Lower leg skin (tissue), 4 donors: ENCODE data around the gene DGCR2. TPM values are rescaled to one million over a fixed set of nuclear protein-coding genes. Genes with fewer than 3 reads are reported as not detected.

ENCODE experiments used
- DNase-seq, 2 donors: peaks; one replicate each; pipeline ENCODE4 v3.0.0-alpha.2; 2019; ENCODE audit warnings: low spot score in 2 of 2
- H3K4me3 ChIP-seq: fragments of 200-600 bp; sonication (generic); 2 replicates; pipeline ENCODE4 v1.5.1; 2017; ENCODE audit warnings: mild to moderate bottlenecking, low read depth; ENCODE audit not compliant: poor library complexity, severe bottlenecking
- CTCF ChIP-seq, 3 donors: fragments of 450-650 bp; IDR thresholded peaks; one replicate each; pipeline ENCODE4 v1.5.1; 2016; ENCODE audit warnings: antibody characterized with exemption in 3 of 3, mild to moderate bottlenecking in 3 of 3, moderate library complexity in 2 of 3
- POLR2A ChIP-seq, 2 donors: fragments of 450-650 bp; IDR thresholded peaks; one replicate each; pipeline ENCODE4 v1.6.1; 2016 to 2017; ENCODE audit warnings: antibody characterized with exemption in 2 of 2, mild to moderate bottlenecking in 1 of 2, moderate library complexity in 1 of 2
- WGBS, 2 donors: methylation state at CpG; one replicate each; pipeline ENCODE4 v1.1.5; 2018; 5-methylcytosine and 5-hydroxymethylcytosine counted together
- intact Hi-C: fragments of 100-400 bp; cut with DNase I; formaldehyde crosslinking; loops from one replicate; pipeline ENCODE4 v1.15.0; 2023; ENCODE audit warnings: low total_unique reads
- total RNA-seq, 4 donors: library from RNA; depleted of rRNA; stranded (reverse); fragments of >200 nt; gene quantifications; one replicate each; pipeline ENCODE4 v1.1.0, GENCODE V29; 2016

The DGCR2 gene
- total RNA-seq, 4 donors from 2014 or later = 88.7 to 142 (median 141) TPM

- no peak overlapping the region for H3K4me3 ChIP-seq
- intact Hi-C loops = loop anchor here (10.0 kb wide), 1 partner anchor 500 kb away; no protein-coding TSS in a partner anchor
- TF ChIP-seq POLR2A (IDR thresholded peaks at IDR 0.05) (no peak), CTCF (IDR thresholded peaks at IDR 0.05) (no peak)
- DNase-seq = no peak
- 90 to 91% methylated on average over 18 of the region's 18 CpGs for WGBS, 2 donors
These were observed 12.7 kb upstream of the DGCR2 start for GRCh38 chr22:19134874-19135273.

- WGBS, 2 donors = 92 to 95% methylated on average over 15 to 21 of the region's 21 CpGs
- no peak overlapping the region for H3K4me3 ChIP-seq
- no peak for DNase-seq
- intact Hi-C loops = loop anchor here (10.0 kb wide), 1 partner anchor 500 kb away; no protein-coding TSS in a partner anchor
- TF ChIP-seq CTCF (IDR thresholded peaks at IDR 0.05) (no peak), POLR2A (IDR thresholded peaks at IDR 0.05) (no peak)
These were observed 12.1 kb upstream of the DGCR2 start for GRCh38 chr22:19134176-19134831.

GRCh38 chr22:19133561-19133960 is 11.3 kb upstream of the DGCR2 start:
- DNase-seq = no peak
- intact Hi-C loops = loop anchor here (10.0 kb wide), 1 partner anchor 501 kb away; no protein-coding TSS in a partner anchor
- TF ChIP-seq CTCF (IDR thresholded peaks at IDR 0.05) (no peak), POLR2A (IDR thresholded peaks at IDR 0.05) (no peak)
- WGBS, 2 donors = 91 to 93% methylated on average over 13 of the region's 13 CpGs
- no peak overlapping the region for H3K4me3 ChIP-seq

- WGBS, 2 donors = 90 to 91% methylated on average over 9 of the region's 9 CpGs
- H3K4me3 ChIP-seq = no peak overlapping the region
- intact Hi-C loops = loop anchor here (10.0 kb wide), 1 partner anchor 502 kb away; no protein-coding TSS in a partner anchor
- DNase-seq = no peak
- TF ChIP-seq POLR2A (IDR thresholded peaks at IDR 0.05) (no peak), CTCF (IDR thresholded peaks at IDR 0.05) (no peak)
These were observed 10.6 kb upstream of the DGCR2 start for GRCh38 chr22:19132693-19133400.

- intact Hi-C loops = loop anchor here (10.0 kb wide), 1 partner anchor 503 kb away; no protein-coding TSS in a partner anchor
- 94 to 95% methylated on average over 19 to 20 of the region's 20 CpGs for WGBS, 2 donors
- no peak for DNase-seq
- no peak overlapping the region for H3K4me3 ChIP-seq
- TF ChIP-seq POLR2A (IDR thresholded peaks at IDR 0.05) = no peak
- TF ChIP-seq CTCF (IDR thresholded peaks at IDR 0.05) = no peak
These were observed 9.9 kb upstream of the DGCR2 start for GRCh38 chr22:19132153-19132552.
